OCI-LY7 (cell line): Measurements from ENCODE around the gene WNT7B. TPM values are rescaled to one million over a fixed set of nuclear protein-coding genes. Genes with fewer than 3 reads are reported as not detected.

Experiments
- BruUV-seq: library from RNA; stranded (reverse); fragments of 400-500 nt; replicated peaks from 2 replicates; lab custom pipeline; 2021; lab: Mats Ljungman, UMichigan
- CTCF ChIA-PET: fragments of 300-600 bp; sonication (Branson Sonifier 250); formaldehyde crosslinking; loops from one replicate; lab custom pipeline; 2022; ENCODE audit warnings: antibody characterized with exemption; ENCODE audit not compliant: unreplicated experiment; lab: Charles Lee
- POLR2A ChIA-PET: fragments of 300-600 bp; sonication (Branson Sonifier 250); formaldehyde crosslinking; loops from one replicate; lab custom pipeline; 2022; ENCODE audit warnings: antibody characterized with exemption; lab: Charles Lee
- DNase-seq: peaks from one replicate; pipeline ENCODE4 v3.0.0-alpha.2; 2015; ENCODE audit warnings: low spot score
- H2AFZ ChIP-seq: fragments of 200-600 bp; sonication (generic), shearing (Covaris generic); 2 replicates; pipeline ENCODE4 v1.6.1; 2014; ENCODE audit warnings: mild to moderate bottlenecking, antibody characterized with exemption, low read length, moderate library complexity
- H3K27ac ChIP-seq: fragments of 200-600 bp; sonication (generic); 2 replicates; pipeline ENCODE4 v1.5.1; 2014; ENCODE audit warnings: mixed run types, low read depth, mild to moderate bottlenecking, moderate library complexity, low read length, inconsistent platforms; ENCODE audit not compliant: poor library complexity, severe bottlenecking
- H3K36me3 ChIP-seq: fragments of 200-600 bp; sonication (generic); 2 replicates; pipeline ENCODE4 v1.6.1; 2014; ENCODE audit warnings: mild to moderate bottlenecking, antibody characterized with exemption, low read length, moderate library complexity, mixed read lengths; ENCODE audit not compliant: insufficient read depth
- H3K4me1 ChIP-seq: fragments of 200-600 bp; sonication (generic); 2 replicates; pipeline ENCODE4 v1.5.1; 2014; ENCODE audit warnings: mild to moderate bottlenecking, low read length; ENCODE audit not compliant: insufficient read depth, poor library complexity, severe bottlenecking
- H3K4me2 ChIP-seq: fragments of 200-600 bp; sonication (generic); 2 replicates; pipeline ENCODE4 v1.6.1; 2014; ENCODE audit warnings: mild to moderate bottlenecking, low read length
- H3K4me3 ChIP-seq: fragments of 200-600 bp; sonication (generic); 2 replicates; pipeline ENCODE4 v1.5.1; 2014; ENCODE audit warnings: mild to moderate bottlenecking, low read depth, low read length; ENCODE audit not compliant: poor library complexity, severe bottlenecking
- H3K79me2 ChIP-seq: fragments of 200-600 bp; sonication (generic); 2 replicates; pipeline ENCODE4 v1.6.1; 2016; ENCODE audit warnings: low read depth, mild to moderate bottlenecking, low read length, moderate library complexity, mixed read lengths; ENCODE audit not compliant: insufficient read depth
- H3K9me2 ChIP-seq: fragments of 200-600 bp; sonication (generic); 2 replicates; pipeline ENCODE4 v1.6.1; 2016; ENCODE audit warnings: mild to moderate bottlenecking, low read length, mixed read lengths; ENCODE audit not compliant: insufficient read depth
- H3K9me3 ChIP-seq: fragments of 200-600 bp; sonication (generic); 2 replicates; pipeline ENCODE4 v1.6.1; 2014; ENCODE audit warnings: mild to moderate bottlenecking, mixed run types, low read length, mixed read lengths
- H4K20me1 ChIP-seq: fragments of 200-600 bp; sonication (generic); 2 replicates; pipeline ENCODE4 v1.6.1; 2014; ENCODE audit warnings: mild to moderate bottlenecking, antibody characterized with exemption, low read length, moderate library complexity, mixed read lengths; ENCODE audit not compliant: insufficient read depth
- EZH2phosphoT487 ChIP-seq: fragments of 200-600 bp; sonication (generic); IDR thresholded peaks from 2 replicates; pipeline ENCODE4 v1.6.1; 2018; ENCODE audit warnings: low read depth, borderline replicate concordance, mild to moderate bottlenecking, mixed run types, antibody characterized with exemption, low read length, moderate library complexity, mixed read lengths
- intact Hi-C: fragments of 100-400 bp; cut with micrococcal nuclease; formaldehyde crosslinking; loops from one replicate; pipeline ENCODE4 v1.10.0; 2022; ENCODE audit not compliant: unreplicated experiment
- total RNA-seq, 2 experiments: library from RNA; depleted of rRNA in 1 of 2; stranded (reverse); fragments of >200 nt in 1 of 2; shearing (Covaris generic) in 1 of 2; gene quantifications; 2 replicates each; pipeline ENCODE4 v1.2.3, GENCODE V29; 2014 to 2022
- TF ChIP-seq, protein P1 (sequence below): fragments of 200-600 bp; sonication (generic); conservative IDR thresholded peaks from 2 replicates; pipeline ENCODE4 v1.5.1; 2014; ENCODE audit warnings: mild to moderate bottlenecking, antibody characterized with exemption, low read length, moderate library complexity, mixed read lengths

Gene WNT7B
- total RNA-seq, 2 experiments from 2014 or later, result not detected

DNA sequence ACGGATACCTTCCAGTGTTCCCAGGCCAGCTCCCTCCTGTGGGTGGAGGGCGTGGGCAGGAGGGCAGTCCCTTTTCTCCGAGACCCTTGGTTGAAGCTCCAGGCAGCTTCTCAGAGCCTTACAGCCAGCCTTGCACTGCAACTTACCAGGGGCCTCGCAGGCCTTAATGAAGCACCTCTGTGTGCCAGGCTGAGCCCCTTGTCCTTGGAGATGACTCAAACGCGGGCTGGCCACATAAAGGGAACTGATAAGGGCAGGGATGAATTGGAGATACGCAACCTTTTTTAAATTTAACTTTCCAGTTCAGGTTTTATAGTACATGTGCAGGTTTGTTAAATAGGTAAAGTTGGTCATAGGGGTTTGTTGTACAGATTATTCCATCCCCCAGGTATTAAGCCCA is 72.7 kb downstream of the WNT7B start:
- TF ChIP-seq EZH2phosphoT487, result no peak
- TF ChIP-seq, protein P1, sequence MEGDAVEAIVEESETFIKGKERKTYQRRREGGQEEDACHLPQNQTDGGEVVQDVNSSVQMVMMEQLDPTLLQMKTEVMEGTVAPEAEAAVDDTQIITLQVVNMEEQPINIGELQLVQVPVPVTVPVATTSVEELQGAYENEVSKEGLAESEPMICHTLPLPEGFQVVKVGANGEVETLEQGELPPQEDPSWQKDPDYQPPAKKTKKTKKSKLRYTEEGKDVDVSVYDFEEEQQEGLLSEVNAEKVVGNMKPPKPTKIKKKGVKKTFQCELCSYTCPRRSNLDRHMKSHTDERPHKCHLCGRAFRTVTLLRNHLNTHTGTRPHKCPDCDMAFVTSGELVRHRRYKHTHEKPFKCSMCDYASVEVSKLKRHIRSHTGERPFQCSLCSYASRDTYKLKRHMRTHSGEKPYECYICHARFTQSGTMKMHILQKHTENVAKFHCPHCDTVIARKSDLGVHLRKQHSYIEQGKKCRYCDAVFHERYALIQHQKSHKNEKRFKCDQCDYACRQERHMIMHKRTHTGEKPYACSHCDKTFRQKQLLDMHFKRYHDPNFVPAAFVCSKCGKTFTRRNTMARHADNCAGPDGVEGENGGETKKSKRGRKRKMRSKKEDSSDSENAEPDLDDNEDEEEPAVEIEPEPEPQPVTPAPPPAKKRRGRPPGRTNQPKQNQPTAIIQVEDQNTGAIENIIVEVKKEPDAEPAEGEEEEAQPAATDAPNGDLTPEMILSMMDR, result no peak
- Histone ChIP-seq H3K4me3 (no peak overlapping the region), H3K4me1 (no peaks in the 10 kb centered on the region), H4K20me1 (no peaks in the 10 kb centered on the region), H3K9me3 (no peaks in the 10 kb centered on the region), H3K36me3 (no peaks in the 10 kb centered on the region), H3K79me2 (no peaks in the 10 kb centered on the region), H3K27ac (no peak overlapping the region), H3K9me2 (no peaks in the 10 kb centered on the region), H2AFZ (no peak overlapping the region), H3K4me2 (no peak overlapping the region)
- intact Hi-C loops, result no loop called here
- CTCF ChIA-PET, result no interaction called here
- no peak for DNase-seq
- BruUV-seq, result no TSS peak
- POLR2A ChIA-PET, result no interaction called here

DNA sequence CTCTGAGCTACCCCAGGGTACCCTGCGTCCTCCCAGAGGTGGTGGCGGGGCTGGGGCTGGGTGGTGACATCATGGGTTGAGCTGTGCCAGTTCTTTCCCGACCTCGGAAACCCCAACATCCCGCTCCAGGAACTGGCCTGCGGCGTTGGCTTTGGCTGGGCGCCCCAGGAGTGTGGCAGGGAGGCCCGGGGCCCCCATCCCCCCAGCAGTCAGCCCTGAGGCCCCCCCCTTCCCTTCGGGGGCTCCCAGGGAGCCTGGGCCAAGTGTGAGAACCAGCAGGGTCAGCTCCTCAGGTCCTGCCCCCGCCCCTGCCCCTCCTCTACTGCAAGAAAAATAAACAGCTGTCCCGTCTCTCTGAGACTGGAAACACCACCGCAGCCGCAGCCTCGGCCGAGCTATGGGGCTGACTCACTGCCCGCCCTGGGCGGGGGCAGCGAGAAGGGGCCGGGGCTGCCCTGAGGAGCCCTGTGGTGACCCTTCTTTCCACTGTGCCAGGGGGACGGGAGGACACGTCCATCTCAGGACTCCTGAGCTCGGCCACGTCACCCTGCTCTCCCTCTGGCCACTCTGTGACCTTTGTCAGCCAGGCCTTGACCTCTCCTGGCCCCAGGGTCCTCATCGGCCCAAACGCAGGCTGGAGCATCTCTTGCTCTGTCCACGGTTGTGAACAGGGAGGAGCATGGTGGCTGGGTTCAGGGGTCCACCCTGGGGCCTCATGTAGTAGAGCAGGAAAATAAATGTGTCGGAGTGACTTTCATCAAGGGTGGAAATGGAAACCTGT is 73.4 kb downstream of the WNT7B start:
- H3K9me2 ChIP-seq, result no peaks in the 10 kb centered on the region
- H3K36me3 ChIP-seq, result no peaks in the 10 kb centered on the region
- no peak overlapping the region for H3K4me3 ChIP-seq
- intact Hi-C loops, result no loop called here
- H3K4me1 ChIP-seq, result no peaks in the 10 kb centered on the region
- ChIA-PET CTCF (no interaction called here), POLR2A (no interaction called here)
- H2AFZ ChIP-seq, result no peak overlapping the region
- H3K79me2 ChIP-seq, result no peaks in the 10 kb centered on the region
- no peaks in the 10 kb centered on the region for H4K20me1 ChIP-seq
- no peak overlapping the region for H3K4me2 ChIP-seq
- DNase-seq, result no peak
- H3K27ac ChIP-seq, result no peak overlapping the region
- H3K9me3 ChIP-seq, result no peaks in the 10 kb centered on the region
- TF ChIP-seq, protein P1, result no peak
- TF ChIP-seq EZH2phosphoT487, result no peak
- BruUV-seq, result no TSS peak

DNA sequence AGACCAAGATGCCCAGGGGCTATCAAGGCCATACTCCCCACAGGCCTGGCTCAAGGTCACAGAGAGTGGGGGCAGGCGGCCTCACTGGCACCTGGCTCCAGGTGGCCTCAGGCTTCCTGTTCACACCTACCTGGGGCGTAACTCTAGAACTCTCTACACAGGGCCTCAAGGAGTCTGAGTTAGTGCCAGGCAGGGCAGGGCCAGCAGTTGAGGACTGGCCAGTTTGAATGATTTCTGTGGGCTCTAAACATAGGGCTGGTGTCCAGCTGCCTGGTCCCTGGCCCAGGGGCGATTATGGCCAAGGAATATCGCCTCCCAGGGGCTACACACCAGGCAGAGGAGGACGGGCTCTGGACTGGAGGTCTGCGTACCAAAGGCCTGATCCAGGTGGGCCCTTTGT is 79.2 kb downstream of the WNT7B start:
- no peak overlapping the region for H3K4me2 ChIP-seq
- no peaks in the 10 kb centered on the region for H4K20me1 ChIP-seq
- CTCF ChIA-PET, result no interaction called here
- H3K4me3 ChIP-seq, result no peak overlapping the region
- no peak for DNase-seq
- no peaks in the 10 kb centered on the region for H3K79me2 ChIP-seq
- no peaks in the 10 kb centered on the region for H3K9me2 ChIP-seq
- no peaks in the 10 kb centered on the region for H3K36me3 ChIP-seq
- H3K9me3 ChIP-seq, result no peaks in the 10 kb centered on the region
- no TSS peak for BruUV-seq
- intact Hi-C loops, result no loop called here
- H3K27ac ChIP-seq, result no peak overlapping the region
- TF ChIP-seq EZH2phosphoT487, result no peak
- TF ChIP-seq, protein P1, result no peak
- no peaks in the 10 kb centered on the region for H3K4me1 ChIP-seq
- POLR2A ChIA-PET, result no interaction called here
- H2AFZ ChIP-seq, result no peak overlapping the region
